Kidney tubule cell (primary cell): ENCODE measurements around the gene OVOL1.

Experiments
- DNase-seq: peaks from one replicate; pipeline ENCODE4 v3.0.0-alpha.2; 2018; ENCODE audit warnings: low spot score

OVOL1 gene

DNA sequence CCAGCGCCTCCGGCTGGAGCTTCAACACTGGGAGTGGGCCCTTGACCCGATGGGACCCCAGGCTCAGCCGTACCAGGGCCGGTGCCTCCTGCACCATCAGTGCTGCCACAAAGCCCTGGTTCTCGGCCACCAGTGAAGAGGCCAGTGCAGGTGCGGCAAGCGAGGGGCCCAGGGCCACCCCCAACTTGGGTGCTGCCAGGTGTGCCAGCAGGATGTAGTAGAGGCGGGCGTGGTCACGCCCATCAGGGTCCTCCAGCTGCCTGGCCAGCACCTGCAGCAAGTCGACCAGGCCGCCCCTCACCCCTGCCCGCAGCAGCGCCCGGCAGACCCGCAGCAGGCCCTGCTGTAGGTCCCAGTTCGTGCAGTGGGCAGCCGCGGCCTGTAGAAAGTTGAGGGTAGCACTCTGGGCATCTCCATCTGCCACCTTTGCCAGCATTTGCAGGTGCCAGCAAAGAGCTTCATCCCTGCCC lies 8.4 kb upstream of the OVOL1 start:
- DNase-seq = no peak

DNA sequence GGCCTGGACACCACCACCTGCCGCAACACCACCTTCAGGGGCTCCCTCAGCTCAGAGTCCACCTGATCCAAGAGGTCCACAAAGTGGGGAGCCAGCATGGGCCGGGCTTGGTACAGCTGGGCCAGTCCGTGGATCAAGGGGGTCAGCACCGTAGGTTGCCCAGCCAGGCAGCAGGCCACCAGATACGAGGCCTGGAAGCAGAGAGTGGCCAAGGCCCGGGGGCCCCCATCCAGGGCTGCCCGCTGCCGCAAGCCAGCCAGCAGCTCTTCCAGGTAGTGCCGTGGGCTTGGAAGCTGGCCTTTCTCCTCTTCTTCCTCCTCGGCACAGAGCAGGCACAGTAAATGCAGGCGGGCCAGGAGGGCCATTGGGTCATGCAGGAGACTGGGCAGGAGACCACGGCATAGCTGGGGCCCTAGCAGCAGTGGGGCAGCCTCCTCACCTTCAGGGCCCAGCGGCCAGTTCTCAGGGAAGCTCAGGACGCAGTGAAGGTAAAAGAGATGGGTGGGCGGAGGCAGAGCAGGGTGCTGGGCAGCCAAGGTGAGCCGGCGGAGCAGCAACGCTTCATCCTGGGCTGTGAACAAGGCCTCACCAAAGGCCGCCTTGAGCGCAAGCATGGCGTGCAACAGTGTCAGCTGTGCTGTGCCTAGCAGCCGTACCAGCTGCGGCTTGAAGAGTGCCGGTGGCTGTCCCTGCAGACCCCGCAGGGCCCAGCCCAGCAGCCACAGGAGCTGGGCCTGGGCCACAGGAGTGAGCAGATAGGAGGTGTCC lies 7.8 kb upstream of the OVOL1 start:
- no peak for DNase-seq

DNA sequence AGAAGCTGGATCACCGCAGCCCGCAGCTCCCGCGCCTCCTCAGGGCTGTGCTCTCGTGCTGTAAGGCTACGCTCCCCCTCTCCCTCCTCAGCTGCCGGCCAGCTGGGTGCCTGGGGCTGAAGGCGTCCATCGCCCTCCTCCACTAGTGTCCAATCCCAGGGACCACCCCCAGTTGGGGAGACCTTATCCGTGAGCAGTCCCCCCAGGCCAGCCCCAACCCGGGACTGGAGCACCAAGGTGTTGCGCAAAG lies 7.3 kb upstream of the OVOL1 start:
- DNase-seq = no peak

DNA sequence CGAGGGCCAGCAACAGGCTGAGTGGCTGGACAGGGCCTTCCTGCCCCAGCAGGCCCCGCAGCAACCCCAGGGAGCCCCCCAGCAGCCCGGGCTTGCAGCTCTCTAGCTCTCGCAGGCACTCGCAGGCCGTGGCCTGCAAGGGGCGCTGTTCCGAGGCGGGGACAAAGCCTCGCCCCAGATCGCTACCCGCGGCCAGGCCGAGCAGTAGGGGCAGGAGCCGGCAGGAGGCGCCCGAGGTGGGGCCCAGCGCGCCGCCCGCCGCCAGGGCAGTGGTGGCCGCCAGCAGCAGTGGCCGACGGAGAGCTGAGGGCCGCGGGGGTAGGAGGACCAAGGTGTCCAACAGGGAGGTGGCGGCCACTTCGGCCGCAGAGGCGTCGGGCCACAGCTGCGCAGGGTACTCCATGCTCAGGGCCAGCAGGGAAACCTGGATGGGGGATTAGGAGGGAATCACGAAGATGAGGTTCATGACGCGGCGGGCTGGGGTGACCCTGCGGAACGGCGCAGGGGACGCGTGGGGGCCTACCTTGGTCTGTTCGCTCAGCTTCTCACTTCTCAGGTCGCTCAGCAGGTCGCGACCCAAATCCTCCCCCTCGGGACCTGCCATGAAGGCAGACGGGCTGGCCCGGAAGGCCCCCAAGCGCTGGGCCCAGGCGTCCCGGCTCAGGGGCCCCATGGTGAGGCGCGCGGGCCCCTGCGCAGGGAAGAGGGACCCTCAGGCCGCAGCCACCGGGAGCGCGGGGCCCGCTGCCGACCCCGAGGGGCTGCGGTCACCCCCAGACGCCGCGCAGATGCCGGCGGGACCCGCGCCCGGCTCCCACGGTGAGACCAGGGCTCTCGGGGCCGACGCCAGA lies 6.7 kb upstream of the OVOL1 start:
- peak; percentile 88 for DNase-seq

DNA sequence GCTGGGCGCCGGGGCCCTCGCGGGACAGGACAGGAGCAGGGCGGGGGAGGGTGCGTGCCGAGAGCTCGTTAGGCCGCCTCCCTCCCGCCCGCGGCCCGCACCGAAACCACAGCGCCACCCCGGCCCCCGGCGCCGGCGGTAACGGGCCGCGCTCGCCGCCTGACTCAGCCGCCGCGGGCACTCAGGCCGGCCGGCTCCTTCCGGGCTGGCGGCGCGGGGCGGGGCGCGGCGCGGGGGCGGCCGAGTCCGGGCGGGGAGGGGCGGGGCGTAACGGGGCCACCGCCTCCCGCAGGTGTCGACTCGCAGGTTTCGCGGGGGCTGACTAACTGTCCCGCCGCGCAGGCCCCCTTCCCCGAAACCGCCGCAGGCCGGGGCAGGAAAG lies 6.1 kb upstream of the OVOL1 start, which contains the start of gene AP5B1:
AP5B1 (minus strand) TSS at position 207 of the 382 bp plus-strand sequence. CDS start 385 bp downstream, outside the sequence.
- DNase-seq = peak; percentile 81

DNA sequence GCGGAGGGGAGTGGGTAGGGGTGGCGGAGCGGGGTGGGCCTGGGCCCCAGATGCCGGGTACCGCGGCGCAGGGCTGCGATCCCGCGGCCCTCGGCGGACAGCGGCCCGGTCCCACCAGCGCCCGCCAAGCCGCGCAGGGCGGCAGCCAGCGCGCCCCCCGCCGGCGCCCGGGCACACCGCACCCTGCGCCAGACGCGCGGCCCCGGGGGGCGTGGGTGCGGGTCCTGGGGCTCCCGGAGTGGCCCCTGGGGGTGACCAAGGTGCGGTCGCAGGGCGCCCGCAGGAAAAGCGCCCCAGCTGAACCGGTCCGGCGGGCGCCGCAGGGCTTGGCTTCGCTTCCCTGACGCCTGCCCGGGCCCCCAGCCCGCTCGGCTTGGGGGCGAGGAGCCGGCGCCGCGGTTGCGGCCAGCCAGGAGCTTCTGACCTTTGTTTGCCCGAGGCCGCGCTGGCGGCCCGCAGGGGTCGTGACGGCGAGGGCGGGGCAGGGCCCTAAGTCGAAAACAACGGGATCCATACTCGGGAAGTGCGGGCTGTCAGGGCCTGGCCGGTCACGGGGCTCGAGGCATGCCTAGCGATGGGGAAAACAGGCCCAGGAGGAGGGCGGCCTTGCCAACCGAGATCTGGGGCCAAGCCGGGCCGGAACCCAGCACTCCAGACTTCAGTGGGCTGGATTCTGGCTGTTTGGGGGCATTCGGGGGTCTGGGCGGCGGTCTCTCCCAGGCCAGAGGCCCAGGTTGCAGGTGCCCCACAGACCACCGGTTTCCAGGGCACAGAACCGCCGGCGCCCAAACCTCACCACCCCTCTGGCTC lies 5.5 kb upstream of the OVOL1 start:
- no peak for DNase-seq

DNA sequence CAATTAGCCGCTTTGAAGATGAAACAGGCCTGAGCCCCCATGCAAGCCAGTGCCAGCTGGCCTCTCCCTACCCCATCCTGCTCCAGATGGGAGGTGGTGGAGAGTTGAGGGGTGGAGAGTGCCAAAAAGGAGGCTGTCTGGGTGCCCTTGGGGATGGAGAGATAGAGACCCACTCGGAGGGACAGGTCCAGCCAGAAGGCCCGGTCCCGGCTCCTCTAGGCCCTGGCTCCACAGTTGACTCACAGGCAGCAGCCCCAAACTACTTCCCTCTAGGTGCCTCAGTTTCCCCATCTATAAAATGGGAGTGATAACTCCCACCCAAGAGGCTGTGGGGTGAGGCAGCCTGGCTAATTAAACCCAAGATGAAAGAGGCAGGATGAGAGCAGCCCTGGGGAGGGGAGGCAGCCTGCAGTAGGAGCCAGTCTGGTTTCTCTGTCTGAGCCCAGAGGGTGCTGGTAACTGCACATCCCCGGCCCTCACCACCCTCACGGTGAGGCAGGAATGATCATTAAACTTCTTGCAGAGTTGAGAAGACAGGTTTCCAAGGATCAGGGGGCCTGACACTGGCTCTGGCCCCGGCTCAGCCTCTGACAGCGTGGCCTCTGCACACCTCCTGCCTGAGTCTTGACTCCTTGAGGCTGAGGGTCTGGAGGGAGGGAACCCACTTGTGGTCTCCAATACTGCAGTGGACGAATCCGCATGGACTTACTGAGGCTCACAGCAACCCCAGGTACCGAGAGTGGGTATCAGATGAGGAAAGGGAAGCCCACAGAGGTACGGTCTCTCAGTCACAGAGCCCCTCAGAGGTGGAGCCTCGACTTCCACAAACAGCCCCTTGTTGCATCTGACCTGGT lies 4.7 kb upstream of the OVOL1 start:
- no peak for DNase-seq

DNA sequence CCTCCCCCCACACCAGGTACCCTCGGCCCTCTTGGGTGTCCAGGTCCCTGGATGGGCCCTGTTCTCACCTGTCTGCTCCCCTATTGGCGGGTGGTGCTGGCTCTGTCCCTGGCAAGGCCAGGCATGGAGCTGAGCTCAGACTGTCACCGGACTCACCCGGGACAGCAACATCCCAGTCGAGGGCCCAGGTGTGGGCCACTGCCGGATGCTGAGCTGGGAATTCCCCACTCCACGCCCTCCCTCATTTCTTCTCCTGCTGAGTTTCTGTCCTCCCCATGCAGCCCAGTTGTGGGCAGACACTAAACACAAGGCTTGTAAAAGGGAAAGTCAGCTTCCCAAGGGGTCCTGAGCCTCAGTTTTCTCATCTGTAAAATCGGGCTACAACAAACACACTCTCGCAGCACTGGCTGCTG lies 4.0 kb upstream of the OVOL1 start:
- peak; percentile 44 for DNase-seq

DNA sequence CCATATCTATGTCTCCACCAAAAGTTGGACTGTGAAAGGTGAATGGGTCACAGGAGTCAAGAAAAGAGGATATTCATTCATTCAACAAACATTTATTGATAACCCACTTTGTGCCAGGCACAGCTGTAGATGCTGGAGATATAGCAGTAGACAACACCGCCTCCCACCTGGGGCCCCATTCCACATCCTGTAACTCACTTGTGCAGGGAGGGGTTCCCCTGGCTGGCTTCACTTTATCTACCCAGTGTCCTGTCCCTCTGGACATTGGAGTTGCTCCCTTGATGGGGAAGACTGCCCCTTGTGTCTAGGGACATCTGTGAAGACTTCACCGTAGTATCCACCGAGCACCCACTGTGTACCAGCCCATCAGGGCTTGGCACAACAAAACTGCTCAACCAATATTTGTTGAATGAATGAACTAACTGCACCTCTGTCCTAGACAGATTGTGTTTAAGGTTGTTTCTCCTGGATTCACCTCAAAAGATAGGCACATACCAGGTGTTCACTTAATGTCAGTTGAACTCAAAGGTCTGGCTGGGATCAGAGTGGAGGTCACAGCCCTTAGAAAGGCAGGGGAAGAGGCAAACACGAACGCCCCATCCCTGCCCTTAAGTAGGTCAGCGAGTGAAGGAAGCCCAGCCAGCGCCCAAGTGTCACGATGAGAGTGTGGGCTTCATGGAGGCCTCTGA lies 1.4 kb upstream of the OVOL1 start:
- no peak for DNase-seq

DNA sequence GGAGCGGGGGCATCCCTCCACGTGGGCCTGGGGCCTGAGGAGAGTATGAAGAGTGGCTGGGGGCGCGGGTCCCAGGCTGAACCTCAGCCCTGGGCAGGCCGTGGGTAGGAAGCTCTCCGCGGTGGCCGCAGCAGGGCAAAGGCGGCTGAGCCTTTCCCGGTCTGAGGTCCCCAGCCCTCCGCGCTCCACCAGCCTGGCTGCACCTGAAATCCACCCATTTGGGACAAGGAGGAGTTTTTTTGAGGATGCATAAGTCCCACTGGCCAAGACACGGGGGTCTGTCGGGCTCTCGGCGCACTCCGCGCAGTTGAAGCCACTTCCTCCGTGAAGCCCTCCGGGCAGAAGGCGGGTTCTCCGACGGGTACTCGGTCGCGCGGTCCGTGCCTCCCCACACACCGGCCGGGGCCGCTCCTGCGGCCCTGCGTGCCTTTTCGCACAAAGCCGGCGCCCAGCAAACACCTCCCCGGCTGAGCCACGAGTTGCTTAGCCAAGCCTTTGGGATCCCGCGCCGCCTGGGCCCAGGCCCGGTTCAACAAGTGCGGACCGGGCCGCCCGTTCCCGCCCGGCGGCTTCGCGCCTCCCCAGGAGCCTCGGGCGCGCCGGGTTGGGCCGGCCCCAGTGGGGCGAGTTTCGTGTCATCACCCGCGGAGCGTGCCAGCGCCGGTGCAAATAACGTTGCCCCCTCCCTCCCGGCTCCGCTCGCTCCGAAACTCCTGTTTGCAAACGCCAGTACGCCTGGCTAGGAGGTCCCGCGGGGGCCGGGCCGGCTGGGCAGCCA lies 666 bp upstream of the OVOL1 start:
- DNase-seq = no peak

DNA sequence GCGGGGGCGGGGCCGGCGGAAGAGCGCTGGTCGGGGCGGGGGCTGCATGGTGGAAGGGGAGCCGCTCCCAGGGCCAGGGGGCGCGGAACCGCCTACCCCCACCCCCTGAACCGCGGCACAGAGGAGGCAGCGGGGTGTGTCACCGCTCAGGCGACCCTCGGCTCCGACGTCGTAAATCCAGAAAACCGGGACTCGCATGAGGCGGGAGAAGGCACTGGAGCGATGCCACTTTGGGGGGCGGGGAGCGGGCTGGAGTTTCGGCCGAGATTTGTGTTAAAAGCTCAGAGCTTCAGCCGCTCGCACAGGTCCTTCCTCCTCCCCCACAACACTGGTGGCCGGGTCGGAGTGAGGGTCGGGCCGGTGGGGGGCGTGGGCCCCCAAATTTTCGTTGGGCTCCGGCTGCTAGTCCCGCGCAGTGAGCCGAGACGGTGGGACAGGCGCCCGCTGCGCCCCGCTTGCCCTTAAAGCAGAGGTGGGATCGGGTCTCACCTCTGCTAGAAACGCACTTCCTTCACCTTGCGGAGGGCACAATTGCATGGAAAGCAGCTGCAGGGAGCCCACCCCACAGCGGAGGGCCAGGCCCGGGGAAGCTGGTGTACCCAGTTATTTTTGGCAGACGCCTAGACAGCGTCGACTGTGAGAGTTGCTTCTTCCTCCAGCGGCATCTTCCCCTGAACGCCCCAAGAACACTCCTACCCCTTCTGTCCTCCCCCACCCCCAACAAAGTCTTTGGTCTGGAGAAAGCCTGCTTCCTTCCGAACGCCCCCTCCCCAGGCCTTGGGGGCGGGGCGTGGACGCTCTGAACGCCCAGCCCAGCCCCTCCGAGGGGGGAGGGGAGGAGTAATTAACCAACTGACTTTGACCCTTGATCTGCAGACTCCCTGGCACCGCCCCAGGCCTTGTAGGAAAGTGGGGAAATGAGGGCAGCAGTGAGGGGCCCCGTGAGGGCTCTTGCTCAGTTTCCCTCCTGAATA lies 1.1 kb downstream of the OVOL1 start:
- no peak for DNase-seq

DNA sequence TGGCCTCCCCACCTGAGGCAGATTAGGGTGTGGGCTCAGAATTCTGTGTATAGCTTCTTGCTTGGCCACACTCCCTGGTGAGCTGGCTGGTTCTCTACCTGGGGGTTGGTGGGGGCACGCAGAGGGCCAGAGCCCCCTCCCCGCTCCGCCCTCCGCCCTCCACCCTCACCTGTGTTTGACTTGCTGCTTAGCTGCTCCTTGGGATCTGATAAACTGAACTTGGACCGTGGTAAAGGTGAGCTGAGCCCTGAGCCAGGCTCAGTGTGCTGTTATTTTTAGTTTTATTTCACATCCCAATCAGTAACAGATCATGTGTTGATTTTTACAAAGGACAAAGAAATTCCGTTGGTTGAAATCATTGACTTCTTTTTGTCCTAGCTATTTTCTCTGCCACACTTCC lies 2.0 kb downstream of the OVOL1 start:
- DNase-seq = no peak

DNA sequence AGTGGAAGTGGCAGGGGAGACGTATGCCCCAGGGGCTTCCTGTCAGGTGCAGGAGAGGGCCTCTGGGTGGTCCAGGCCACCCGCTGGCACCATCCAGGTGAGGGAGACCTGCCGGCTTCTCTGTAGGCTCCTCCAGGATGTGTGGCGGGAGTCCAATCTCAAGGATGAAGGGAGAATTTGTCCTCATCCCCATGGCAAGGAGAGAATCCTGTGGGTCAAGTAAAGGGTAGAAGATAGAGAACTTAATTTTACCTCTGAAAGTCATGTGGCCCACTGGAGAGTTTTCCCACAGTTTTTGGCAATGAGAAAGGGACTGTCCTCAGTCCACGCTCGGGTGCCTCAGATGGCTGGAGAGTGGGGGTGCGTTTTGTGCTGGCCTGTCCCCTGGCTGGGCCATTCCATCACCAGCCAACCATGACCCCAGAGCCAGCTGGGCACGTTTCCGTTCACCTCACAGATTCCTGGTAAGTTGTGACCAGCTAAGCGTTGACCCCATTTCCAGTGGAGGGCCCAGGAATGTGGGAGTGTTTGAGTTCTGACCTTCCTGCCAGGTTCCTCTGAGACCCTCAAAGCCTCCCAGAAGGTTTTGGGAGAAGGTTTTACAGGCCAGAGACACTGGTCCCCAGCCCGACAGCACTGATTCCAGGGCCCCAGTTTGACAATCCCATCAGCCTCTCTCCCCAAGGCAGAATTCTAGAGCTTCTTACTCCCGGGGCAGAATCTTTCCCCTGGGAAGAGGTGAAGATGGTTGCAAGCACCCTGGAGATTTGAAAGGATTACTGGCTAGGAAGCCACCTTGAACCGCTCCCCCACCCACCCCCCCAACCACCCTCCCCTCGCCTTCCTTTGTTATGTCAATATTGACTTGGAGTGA lies 2.6 kb downstream of the OVOL1 start:
- DNase-seq = no peak

DNA sequence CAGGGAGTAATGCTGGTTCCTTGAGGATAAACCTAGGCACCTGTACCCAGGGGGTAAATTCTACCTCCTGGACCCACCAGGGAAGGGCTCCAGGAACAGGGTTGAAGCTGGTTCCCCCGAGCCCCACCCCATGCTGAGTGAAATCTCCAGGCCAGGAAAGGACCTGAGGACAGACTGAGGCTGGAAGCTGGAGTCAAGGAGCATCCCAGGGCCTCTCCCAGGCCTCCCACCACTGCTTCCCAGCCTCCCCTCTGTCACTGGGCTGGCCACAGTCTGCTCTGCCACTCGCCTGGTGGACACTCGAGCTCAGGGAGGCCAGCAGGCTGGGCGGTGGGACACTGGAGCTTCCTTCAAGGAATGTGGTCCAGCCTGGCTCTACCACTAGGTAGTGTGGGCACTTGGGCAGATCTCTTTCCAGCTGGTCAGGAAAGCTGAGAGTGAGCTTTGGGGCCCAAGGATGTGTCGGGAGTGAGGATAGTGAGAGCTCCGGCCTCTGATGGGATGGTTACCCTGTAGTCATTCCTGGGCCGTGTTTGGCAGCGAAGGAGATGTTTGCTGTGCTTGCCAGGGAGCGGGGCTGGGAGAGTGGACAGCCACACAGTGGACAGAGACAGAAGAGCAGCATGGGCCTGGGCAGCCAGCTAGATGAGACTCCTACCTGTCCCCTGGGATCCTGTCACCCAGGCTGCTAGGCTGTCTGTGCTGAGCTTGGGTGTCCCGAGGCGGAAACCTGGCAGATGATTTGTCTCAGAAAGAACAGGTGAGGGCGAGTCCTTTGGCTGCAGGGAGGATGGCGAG lies 3.4 kb downstream of the OVOL1 start:
- no peak for DNase-seq

DNA sequence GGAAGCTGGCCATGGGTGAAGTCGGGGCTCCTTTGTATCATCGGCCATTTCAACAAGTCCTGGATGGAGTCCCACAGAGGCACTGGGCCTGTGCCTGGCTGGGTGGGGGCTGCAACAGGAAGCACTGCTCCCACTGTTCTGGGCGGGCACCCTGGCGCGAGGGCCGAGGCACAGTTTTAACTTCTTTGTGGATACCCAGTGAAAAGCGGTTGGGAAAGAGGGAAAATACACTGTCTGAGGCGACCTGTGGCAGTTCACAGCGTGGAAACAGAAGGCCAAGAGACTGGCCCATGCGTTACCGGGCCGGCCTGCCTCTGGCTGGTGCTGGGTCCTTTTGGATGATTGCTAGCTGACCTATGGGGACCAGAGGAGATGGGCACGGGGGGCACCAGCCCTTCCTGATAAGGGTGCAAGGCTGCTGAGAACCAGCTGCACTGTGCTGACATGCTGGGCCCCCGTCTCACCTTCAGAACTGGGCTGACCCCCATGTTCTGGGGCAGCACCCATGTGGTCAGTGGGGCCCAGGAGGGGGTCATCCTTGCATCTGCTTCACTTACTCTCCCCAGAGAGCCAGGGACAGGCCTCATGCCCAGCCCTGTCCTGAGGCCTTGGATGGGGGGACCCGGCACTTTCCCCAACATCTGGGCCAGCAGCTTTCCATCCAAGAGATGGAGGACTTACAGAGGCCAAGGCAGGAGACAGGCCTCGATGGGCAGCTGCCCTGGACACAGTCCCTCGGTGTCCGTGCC lies 4.2 kb downstream of the OVOL1 start:
- DNase-seq = no peak

DNA sequence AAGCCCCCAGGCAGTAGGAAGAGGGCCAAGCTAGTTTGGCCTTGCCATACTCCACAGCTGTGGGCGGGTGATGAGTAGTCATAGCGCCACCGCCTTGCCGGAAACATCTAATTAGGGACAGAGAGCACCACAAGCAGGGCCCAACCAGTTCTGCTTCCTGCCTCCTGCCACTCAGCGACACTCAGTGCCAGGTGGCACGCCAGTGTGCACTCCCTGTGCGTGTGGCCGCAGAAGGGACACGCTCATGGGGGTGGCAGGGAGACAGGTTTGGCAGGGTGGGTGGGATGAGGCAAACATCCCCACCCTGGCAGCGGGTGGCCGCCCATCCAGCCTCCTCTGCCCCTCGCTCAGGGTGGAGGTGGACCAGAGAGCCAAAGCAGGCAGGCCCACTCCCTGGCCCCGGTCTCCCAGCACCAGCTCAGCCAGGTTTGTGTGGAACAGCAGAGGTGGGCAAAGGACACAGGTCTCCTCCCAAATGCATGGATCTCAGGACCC lies 4.9 kb downstream of the OVOL1 start:
- peak; percentile 31 for DNase-seq
